Parathyroid adenoma (tissue), 2 donors: ENCODE data around the gene ARMC9.

Source experiments
- H2AFZ ChIP-seq: fragments of 300-600 bp; sonication (generic); one replicate; pipeline ENCODE4 v1.7.0; 2017; ENCODE audit warnings: antibody characterized with exemption, mild to moderate bottlenecking
- H3K27ac ChIP-seq: fragments of 300-600 bp; sonication (generic); one replicate; pipeline ENCODE4 v1.7.0; 2017
- H3K27me3 ChIP-seq: fragments of 300-600 bp; sonication (generic); one replicate; pipeline ENCODE4 v1.7.0; 2017; ENCODE audit warnings: low read length; ENCODE audit not compliant: control insufficient read depth, insufficient read depth
- H3K36me3 ChIP-seq: fragments of 300-600 bp; sonication (generic); one replicate; pipeline ENCODE4 v1.7.0; 2017; ENCODE audit warnings: low read length; ENCODE audit not compliant: control insufficient read depth, insufficient read depth
- H3K4me1 ChIP-seq: fragments of 300-600 bp; sonication (generic); one replicate; pipeline ENCODE4 v1.7.0; 2017; ENCODE audit warnings: control low read depth
- H3K4me2 ChIP-seq: fragments of 300-600 bp; sonication (generic); one replicate; pipeline ENCODE4 v1.7.0; 2017; ENCODE audit warnings: low read length
- H3K4me3 ChIP-seq: fragments of 300-600 bp; sonication (generic); one replicate; pipeline ENCODE4 v1.7.0; 2017; ENCODE audit warnings: low read depth, low read length
- H3K79me2 ChIP-seq: fragments of 300-600 bp; sonication (generic); one replicate; pipeline ENCODE4 v1.7.0; 2017; ENCODE audit warnings: control low read depth
- H3K9ac ChIP-seq: fragments of 300-600 bp; sonication (generic); one replicate; pipeline ENCODE4 v1.7.0; 2017; ENCODE audit warnings: mild to moderate bottlenecking
- H3K9me3 ChIP-seq: fragments of 300-600 bp; sonication (generic); one replicate; pipeline ENCODE4 v1.7.0; 2017; ENCODE audit warnings: low read length; ENCODE audit not compliant: control insufficient read depth
- TF ChIP-seq, protein P1 (sequence below): fragments of 300-600 bp; sonication (generic); IDR thresholded peaks from one replicate; pipeline ENCODE4 v1.7.0; 2017; ENCODE audit warnings: antibody characterized with exemption, mild to moderate bottlenecking
- donor health status: primary hyperparathyroidism.

ARMC9 gene

DNA sequence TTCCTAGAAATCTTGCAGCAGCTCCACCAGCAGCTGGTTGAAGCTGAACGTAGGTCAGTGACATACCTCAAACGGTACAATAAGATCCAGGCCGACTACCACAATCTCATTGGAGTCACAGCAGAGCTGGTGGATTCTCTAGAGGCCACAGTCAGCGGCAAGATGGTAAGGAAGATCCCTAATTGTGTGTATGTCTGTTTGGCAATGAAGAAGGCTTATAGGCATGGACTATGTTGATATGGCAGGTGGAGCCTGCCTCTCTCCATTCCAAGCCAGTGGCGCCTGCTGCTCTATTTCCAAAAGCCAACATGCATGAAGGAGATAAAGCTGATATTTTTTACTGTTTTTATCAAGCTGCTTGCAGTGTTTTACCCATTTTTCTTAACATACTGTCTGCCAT lies 36.8 kb downstream of the ARMC9 start:
- Histone ChIP-seq H3K79me2 (peaks cover 2% of the 10 kb centered on the region), H3K4me3 (no peak overlapping the region), H3K27me3 (no peaks in the 10 kb centered on the region), H3K36me3 (no peaks in the 10 kb centered on the region), H2AFZ (no peak overlapping the region), H3K4me2 (no peak overlapping the region), H3K9me3 (no peaks in the 10 kb centered on the region), H3K4me1 (no peaks in the 10 kb centered on the region), H3K27ac (no peak overlapping the region), H3K9ac (no peak overlapping the region)
- TF ChIP-seq, protein P1, sequence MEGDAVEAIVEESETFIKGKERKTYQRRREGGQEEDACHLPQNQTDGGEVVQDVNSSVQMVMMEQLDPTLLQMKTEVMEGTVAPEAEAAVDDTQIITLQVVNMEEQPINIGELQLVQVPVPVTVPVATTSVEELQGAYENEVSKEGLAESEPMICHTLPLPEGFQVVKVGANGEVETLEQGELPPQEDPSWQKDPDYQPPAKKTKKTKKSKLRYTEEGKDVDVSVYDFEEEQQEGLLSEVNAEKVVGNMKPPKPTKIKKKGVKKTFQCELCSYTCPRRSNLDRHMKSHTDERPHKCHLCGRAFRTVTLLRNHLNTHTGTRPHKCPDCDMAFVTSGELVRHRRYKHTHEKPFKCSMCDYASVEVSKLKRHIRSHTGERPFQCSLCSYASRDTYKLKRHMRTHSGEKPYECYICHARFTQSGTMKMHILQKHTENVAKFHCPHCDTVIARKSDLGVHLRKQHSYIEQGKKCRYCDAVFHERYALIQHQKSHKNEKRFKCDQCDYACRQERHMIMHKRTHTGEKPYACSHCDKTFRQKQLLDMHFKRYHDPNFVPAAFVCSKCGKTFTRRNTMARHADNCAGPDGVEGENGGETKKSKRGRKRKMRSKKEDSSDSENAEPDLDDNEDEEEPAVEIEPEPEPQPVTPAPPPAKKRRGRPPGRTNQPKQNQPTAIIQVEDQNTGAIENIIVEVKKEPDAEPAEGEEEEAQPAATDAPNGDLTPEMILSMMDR, result no peak

DNA sequence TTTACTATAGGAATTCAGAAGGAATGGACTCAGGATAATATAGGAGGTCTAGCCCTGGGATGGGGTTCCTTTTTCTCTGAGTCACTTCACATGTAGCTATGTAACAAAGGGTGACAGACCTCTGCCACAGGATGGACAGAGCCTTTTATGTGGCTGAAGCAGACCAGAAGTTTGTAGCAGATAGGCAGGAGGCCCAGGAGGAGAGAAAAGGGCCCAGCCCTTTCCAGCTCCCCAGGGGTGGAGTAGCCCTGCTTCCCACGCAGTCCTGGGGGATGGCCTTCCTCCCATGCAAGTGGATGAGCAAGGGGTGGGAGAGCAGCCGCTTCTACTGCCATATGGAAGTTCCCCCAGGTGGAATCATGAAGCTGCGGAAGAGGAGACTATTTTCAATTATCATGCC lies 40.3 kb downstream of the ARMC9 start:
- H3K79me2 ChIP-seq, result peaks cover 2% of the 10 kb centered on the region
- H3K9ac ChIP-seq, result no peak overlapping the region
- no peak overlapping the region for H2AFZ ChIP-seq
- no peak overlapping the region for H3K27ac ChIP-seq
- TF ChIP-seq, protein P1, result no peak
- no peaks in the 10 kb centered on the region for H3K4me1 ChIP-seq
- H3K27me3 ChIP-seq, result no peaks in the 10 kb centered on the region
- H3K4me3 ChIP-seq, result no peak overlapping the region
- H3K36me3 ChIP-seq, result no peaks in the 10 kb centered on the region
- no peaks in the 10 kb centered on the region for H3K9me3 ChIP-seq
- no peak overlapping the region for H3K4me2 ChIP-seq

DNA sequence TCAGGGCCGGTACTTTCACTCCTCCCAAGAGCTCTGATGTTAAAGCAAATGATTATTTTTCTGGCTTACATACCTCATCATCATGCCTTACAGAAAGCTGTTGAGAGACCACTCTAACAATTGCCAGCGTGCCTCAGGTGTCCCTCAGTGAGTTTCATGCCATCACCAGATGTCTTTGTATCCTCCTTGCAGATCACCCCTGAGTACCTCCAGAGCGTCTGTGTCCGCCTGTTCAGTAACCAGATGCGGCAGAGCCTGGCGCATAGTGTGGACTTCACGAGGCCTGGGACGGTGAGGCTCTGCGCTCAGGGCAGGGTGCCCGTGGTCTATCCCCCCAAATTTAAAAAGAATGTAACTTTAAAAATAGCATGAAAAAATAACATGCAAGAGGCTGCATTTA lies 41.3 kb downstream of the ARMC9 start:
- TF ChIP-seq, protein P1, result no peak
- Histone ChIP-seq H3K79me2 (peaks cover 2% of the 10 kb centered on the region), H3K4me2 (no peak overlapping the region), H3K27me3 (no peaks in the 10 kb centered on the region), H3K4me1 (no peaks in the 10 kb centered on the region), H3K9me3 (no peaks in the 10 kb centered on the region), H3K36me3 (no peaks in the 10 kb centered on the region), H3K27ac (no peak overlapping the region), H3K4me3 (no peak overlapping the region), H2AFZ (no peak overlapping the region), H3K9ac (no peak overlapping the region)

DNA sequence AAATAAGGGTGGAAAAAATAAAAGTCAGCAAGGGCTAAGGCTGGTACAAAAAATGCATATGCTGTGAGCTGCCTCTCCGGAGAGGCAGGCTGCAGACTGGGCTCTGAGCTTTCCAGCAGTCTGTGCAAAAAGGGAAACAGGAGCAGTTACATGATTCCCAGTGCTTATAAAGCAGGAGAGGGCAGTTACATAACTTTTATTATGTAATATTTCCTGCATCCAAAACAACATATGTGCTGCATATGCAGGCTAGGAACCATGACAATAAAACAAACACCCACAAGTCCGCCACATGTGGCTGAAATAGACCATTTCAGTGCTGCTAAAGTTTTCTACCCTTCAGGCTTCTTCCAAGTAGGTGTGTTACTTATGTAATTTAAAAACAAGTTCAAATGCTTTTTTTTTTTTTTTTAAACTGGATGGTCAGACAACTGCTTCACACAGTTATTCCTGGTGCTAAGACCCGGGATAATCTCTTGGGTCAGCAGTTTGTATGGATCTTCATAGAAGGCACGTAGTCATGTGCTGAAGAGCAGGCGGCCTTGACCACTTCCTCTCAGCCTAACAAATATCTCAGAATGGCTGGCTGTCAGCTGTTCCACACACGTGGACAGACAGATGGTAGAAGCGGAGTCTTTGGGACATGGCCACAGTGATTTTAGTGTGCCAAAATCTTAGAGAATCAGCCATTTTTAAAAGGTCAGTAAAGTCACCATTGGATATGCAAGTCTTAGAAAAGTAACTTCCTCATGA lies 43.5 kb downstream of the ARMC9 start:
- no peaks in the 10 kb centered on the region for H3K9me3 ChIP-seq
- TF ChIP-seq, protein P1, result no peak
- H3K4me1 ChIP-seq, result no peaks in the 10 kb centered on the region
- H3K4me3 ChIP-seq, result no peak overlapping the region
- no peak overlapping the region for H3K27ac ChIP-seq
- H2AFZ ChIP-seq, result no peak overlapping the region
- H3K9ac ChIP-seq, result no peak overlapping the region
- H3K79me2 ChIP-seq, result no peaks in the 10 kb centered on the region
- no peak overlapping the region for H3K4me2 ChIP-seq
- no peaks in the 10 kb centered on the region for H3K27me3 ChIP-seq
- H3K36me3 ChIP-seq, result no peaks in the 10 kb centered on the region

DNA sequence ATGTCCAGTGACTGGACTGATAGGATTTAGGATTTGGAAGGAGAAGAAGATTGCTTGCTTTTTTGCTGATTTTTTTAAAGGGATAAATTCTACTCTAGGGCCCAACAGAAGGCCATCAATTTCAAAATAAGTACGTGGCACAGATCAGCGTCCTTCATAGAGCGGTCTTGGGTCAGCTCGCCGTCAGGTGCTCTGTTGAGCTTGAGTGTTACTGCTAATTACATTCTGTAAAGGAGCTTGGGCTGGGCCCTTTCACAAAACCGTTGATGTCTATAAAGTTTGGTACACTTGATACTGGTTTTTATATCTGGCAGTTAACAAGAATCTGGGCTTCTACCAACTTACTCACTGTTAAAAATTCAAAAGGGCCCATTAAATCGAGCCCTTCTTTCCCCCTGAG lies 45.4 kb downstream of the ARMC9 start:
- Histone ChIP-seq H3K9me3 (no peaks in the 10 kb centered on the region), H3K4me3 (no peak overlapping the region), H3K4me1 (no peaks in the 10 kb centered on the region), H3K9ac (no peak overlapping the region), H2AFZ (no peak overlapping the region), H3K79me2 (no peaks in the 10 kb centered on the region), H3K36me3 (no peaks in the 10 kb centered on the region), H3K27ac (no peak overlapping the region), H3K27me3 (no peaks in the 10 kb centered on the region), H3K4me2 (no peak overlapping the region)
- TF ChIP-seq, protein P1, result no peak
